Pancreas (tissue), 10 donors: Measurements from ENCODE around the gene ACAP3. TPM values are rescaled to one million over a fixed set of nuclear protein-coding genes. Genes with fewer than 3 reads are reported as not detected.

Experiments used
- ATAC-seq, 4 donors: fragments of 200-7000 bp; cut with Tn5 transposase; one replicate each; pipeline versions ENCODE4 v1.8.0 to v1.9.1; 2020; ENCODE audit warnings: mild to moderate bottlenecking in 4 of 4, moderate library complexity in 4 of 4
- DNase-seq, 6 donors: peaks; one replicate each; pipeline ENCODE4 v3.0.0-alpha.2; 2020
- FAIRE-seq: peaks from 2 replicates; lab custom pipeline; 2012; peaks lifted over from hg19 to GRCh38; lab: Jason Lieb, UNC
- H3K27ac ChIP-seq, 4 donors: fragments of 200-600 bp; sonication (generic); 1 replicate in 3 of 4; 2 replicates in 1 of 4; pipeline versions ENCODE4 v1.5.0 to v1.8.0; 2020
- H3K27me3 ChIP-seq, 4 donors: fragments of 200-600 bp; one replicate each; pipeline ENCODE4 v1.8.0; 2021
- H3K36me3 ChIP-seq, 3 donors: fragments of 200-600 bp; sonication (generic) in 1 of 3; one replicate each; pipeline versions ENCODE4 v1.5.0 to v1.8.0; 2020 to 2021
- H3K4me1 ChIP-seq, 3 donors: fragments of 200-600 bp; one replicate each; pipeline ENCODE4 v1.8.0; 2021
- H3K4me3 ChIP-seq, 4 donors: fragments of 200-600 bp; sonication (generic) in 2 of 4; one replicate each; pipeline versions ENCODE4 v1.5.0 to v1.8.0; 2020 to 2021
- H3K9me3 ChIP-seq, 4 donors: fragments of 200-600 bp; one replicate each; pipeline ENCODE4 v1.8.0; 2021
- WGBS, 2 donors: extraction: QIAGEN DNeasy Blood & Tissue Kit; methylation state at CpG; one replicate each; pipeline ENCODE4 v1.1.7; 2013; 5-methylcytosine and 5-hydroxymethylcytosine counted together
- intact Hi-C, 3 donors: fragments of 100-400 bp; cut with DNase I; formaldehyde crosslinking; loops; one replicate each; pipeline versions ENCODE4 v1.11.1 to v1.14.2; 2022
- polyA plus RNA-seq, 2 donors: library from polyadenylated mRNA; stranded (reverse); fragments of 200-250 nt; gene quantifications; one replicate each; pipeline ENCODE4 v1.2.3, GENCODE V29; 2013
- total RNA-seq, 6 donors: library from RNA; stranded (reverse); fragmentation: NEBNext Ultra II Directional in 4 of 6; extraction: Animal tissue kit (Norgen Biotek cat#: 25700) in 4 of 6; gene quantifications; one replicate each; pipeline versions ENCODE4 v1.2.1 to v1.2.4, GENCODE V29; 2021 to 2023
- TF ChIP-seq, protein P1 (sequence below), 4 donors: fragments of 200-600 bp; sonication (generic) in 3 of 4; IDR thresholded peaks; one replicate each; pipeline versions ENCODE4 v1.5.0 to v1.8.0; 2021; ENCODE audit warnings: antibody characterized with exemption in 4 of 4
- donor health status: healthy with polysubstance abuse.
- donor health status: DM: no; HTN: no; CAD: no; lungs with moderate emphysema.
- donor health status: DM: no; HTN: no; CAD: no.
- donor health status: control.
- donor health status: control.
- donor health status: Bipolar disorder and iron deficiency.
- donor health status: DM: yes; HTN: yes; CAD: no.
- donor health status: DM: no; HTN: no; CAD: no.
- donor health status: DM: no; HTN: no; CAD: no.
- donor health status: DM: yes; HTN: yes; CAD: no.

ACAP3 gene
- total and polyA plus RNA-seq, 8 donors = 15.2 to 133 (median 21.4) TPM

DNA sequence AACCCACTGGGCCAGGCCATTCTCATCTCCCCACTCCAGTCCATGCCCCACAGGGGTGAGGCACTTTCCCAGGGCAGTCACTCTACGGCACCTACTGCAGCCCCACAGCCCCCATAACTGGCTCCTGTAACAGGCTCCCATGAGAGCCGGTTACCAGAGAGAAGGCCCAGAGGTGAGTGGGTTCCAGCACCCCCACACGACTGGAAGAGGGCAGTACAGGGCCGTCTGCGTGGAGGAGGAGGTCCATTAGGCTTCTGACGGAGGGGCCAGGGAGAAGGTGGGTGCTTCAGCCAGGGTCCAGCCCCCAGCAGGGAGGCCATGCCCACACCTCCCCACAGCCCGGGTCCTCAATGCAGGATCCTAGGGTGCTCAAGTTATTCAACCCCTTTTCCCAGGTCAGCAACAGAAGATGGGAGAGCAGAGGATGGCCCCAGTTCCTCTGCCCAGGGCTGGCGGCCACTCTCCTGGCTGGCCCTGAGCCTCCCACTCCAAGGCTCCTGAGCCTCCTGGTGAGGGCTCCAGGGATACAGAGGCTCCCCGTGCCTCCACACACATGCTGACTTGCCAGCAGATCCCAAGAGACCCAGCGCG, 1.6 kb downstream of the ACAP3 start:
- no peak for FAIRE-seq
- H3K4me1 ChIP-seq = peaks cover 7 to 28% (median 24%) of the 10 kb centered on the region in 3 donors

DNA sequence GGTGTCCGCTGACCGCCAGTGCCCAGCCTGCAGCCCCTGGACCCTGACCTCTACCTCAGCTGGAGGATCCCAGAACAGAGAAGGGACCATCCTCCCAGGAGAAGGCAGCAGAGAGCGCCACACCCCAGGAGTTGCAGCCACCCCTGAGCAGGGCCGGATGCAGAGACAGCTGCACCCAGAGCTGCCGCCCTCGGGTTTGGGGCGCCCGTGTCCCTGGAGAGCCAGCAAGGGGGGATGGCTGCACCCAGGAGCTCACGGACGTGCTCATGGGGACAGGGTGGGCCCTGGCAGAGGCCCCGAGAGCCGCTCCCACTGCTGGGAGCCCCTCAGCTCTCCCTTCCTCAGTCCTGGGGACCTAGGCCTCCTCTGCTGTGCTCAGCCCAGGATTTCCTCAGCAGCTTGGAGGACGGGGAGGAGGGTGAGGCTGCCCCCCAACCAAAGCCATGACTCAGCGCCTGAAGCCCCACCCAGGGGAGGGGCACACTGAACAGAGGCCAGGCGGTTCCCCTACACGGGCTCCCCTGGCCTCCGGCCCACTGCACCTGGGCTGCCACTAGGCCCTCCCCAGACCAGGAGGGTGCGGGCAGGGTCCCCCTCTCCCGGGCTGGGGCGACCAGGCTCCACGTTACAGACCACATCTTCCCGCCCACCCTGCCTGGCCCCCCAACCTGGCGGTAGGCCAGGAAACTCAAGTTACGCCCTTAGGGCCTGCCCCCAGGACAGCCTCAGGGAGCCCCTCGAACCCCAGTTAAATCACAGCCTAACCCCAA, 2.2 kb downstream of the ACAP3 start:
- ATAC-seq (peak in 1 of 4 donors; percentile 23), FAIRE-seq (no peak), DNase-seq (peak in 3 of 6 donors; percentile 49 to 65 (median 50))
- Histone ChIP-seq H3K4me3 (peak overlapping the region in 1 of 4 donors; percentile 92), H3K9me3 (no peaks in the 10 kb centered on the region), H3K4me1 (peaks cover 7 to 28% (median 24%) of the 10 kb centered on the region in 3 donors), H3K27me3 (no peaks in the 10 kb centered on the region), H3K36me3 (no peaks in the 10 kb centered on the region), H3K27ac (peak overlapping the region; percentile 31 to 73 (median 50))
- TF ChIP-seq, protein P1, sequence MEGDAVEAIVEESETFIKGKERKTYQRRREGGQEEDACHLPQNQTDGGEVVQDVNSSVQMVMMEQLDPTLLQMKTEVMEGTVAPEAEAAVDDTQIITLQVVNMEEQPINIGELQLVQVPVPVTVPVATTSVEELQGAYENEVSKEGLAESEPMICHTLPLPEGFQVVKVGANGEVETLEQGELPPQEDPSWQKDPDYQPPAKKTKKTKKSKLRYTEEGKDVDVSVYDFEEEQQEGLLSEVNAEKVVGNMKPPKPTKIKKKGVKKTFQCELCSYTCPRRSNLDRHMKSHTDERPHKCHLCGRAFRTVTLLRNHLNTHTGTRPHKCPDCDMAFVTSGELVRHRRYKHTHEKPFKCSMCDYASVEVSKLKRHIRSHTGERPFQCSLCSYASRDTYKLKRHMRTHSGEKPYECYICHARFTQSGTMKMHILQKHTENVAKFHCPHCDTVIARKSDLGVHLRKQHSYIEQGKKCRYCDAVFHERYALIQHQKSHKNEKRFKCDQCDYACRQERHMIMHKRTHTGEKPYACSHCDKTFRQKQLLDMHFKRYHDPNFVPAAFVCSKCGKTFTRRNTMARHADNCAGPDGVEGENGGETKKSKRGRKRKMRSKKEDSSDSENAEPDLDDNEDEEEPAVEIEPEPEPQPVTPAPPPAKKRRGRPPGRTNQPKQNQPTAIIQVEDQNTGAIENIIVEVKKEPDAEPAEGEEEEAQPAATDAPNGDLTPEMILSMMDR (IDR thresholded peaks at IDR 0.05) = no peak
- WGBS, 2 donors = 57 to 63% methylated on average over 18 to 25 of the region's 25 CpGs
- intact Hi-C loops = no loop called here

More for the DNA sequence above, 1.6 kb downstream of the ACAP3 start:
- intact Hi-C loops = no loop called here
- Histone ChIP-seq H3K4me3 (peak overlapping the region in 1 of 4 donors; percentile 92), H3K9me3 (no peaks in the 10 kb centered on the region), H3K27me3 (no peaks in the 10 kb centered on the region), H3K36me3 (peaks cover 0 to 4% (median 0%) of the 10 kb centered on the region in 3 donors), H3K27ac (no peak overlapping the region)
- TF ChIP-seq, protein P1 (IDR thresholded peaks at IDR 0.05) = no peak
- ATAC-seq (no peak), DNase-seq (no peak)
- 43 to 47% methylated on average over 11 of the region's 11 CpGs for WGBS, 2 donors

DNA sequence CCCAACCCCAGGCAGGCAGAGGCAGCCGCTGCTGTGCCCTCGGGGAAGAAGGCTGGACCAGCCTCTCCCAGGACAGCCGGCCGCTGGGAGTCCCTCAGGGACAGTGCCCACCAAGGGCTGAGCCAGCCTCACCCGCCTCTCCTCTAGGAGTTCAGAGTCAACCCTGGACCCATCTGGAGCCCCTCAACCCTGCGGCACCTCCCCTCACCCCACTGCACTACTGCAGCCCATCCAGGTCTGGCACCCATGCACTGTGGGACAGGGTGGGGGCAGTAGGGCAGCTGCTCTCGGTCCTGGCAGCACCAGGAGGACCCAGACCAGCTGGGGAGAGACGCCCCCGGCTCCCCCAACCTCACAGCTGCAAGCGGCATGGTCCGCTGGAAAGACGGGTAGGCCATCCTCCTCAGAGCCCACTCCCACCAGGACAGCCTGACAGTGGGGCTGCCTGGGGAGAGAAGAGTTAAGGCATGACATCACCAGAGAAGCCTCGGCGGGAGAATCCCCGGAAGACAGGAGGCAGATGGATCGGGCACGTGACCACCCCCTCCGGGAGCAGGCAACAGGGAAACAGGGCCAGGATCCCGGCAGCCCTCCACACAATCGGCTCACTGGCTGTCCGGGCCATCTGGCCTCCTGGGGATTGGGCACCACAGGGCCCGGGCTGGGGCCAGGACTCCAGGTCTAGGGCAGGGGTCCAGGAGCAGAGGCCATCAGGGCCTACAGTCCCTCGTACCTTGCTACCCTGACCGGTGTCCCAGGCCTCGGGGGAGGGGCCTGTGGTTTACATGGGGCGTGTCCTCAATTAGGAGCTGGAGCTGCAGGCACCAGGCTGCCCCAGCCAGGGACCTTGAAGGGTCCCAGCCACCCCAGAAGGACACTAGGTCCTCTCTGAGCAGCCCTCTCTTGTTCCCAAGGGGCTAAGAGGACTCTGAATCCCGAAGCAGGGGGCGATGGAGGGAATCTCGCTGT, 3.1 kb downstream of the ACAP3 start:
- DNase-seq (peak in 3 of 6 donors; percentile 58 to 65 (median 64)), ATAC-seq (peak in 3 of 4 donors; percentile 3 to 29 (median 5)), FAIRE-seq (no peak)
- TF ChIP-seq, protein P1 (IDR thresholded peaks at IDR 0.05) = no peak
- intact Hi-C loops = no loop called here
- WGBS, 2 donors = 54 to 62% methylated on average over 27 to 29 of the region's 29 CpGs
- peaks cover 7 to 26% (median 24%) of the 10 kb centered on the region in 3 donors for H3K4me1 ChIP-seq
- peak overlapping the region; percentile 31 to 73 (median 50) for H3K27ac ChIP-seq
- H3K4me3 ChIP-seq = peak overlapping the region in 1 of 4 donors; percentile 92
- no peaks in the 10 kb centered on the region for H3K36me3 ChIP-seq
- H3K9me3 ChIP-seq = no peaks in the 10 kb centered on the region
- no peaks in the 10 kb centered on the region for H3K27me3 ChIP-seq

DNA sequence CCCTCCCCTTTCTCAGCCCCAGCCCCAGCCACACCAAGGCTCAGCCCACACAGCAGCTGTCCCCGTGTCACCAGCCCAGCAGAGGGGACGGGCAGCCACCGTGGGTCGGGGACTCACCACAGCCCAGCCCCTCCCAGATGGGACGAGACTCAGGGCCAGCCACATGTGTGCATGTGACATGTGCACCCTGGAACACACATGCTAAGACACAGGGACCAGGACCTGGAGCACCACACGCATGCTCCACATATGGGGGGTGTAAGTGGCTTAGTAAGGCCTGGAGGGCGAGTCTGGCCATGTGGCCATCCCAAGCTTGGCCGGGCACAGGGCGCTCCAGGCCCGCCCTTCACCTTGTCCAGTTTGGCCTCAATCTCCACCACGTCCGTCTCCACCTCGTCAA, 4.0 kb downstream of the ACAP3 start:
- TF ChIP-seq, protein P1 (IDR thresholded peaks at IDR 0.05) = no peak
- Histone ChIP-seq H3K9me3 (no peaks in the 10 kb centered on the region), H3K4me3 (no peak overlapping the region), H3K36me3 (no peaks in the 10 kb centered on the region), H3K27ac (no peak overlapping the region), H3K27me3 (no peaks in the 10 kb centered on the region), H3K4me1 (peaks cover 7 to 24% (median 22%) of the 10 kb centered on the region in 3 donors)
- intact Hi-C loops = no loop called here
- no peak for DNase-seq
- WGBS, 2 donors = 85 to 86% methylated on average over 13 of the region's 13 CpGs
- ATAC-seq = no peak
- FAIRE-seq = no peak
